SK-N-SH (cell line): ENCODE measurements around the gene PPP1R10. TPM values are rescaled to one million over a fixed set of nuclear protein-coding genes. Genes with fewer than 3 reads are reported as not detected.
A peak's percentile ranks its signal among the peaks of the same experiment; 100 is the strongest.

Experiments used
- CTCF ChIA-PET: fragments of 300-600, 350-600 bp; formaldehyde crosslinking; extraction: SDS; loops from one replicate; lab custom pipeline; 2021; lab: Yijun Ruan, JAX
- POLR2A ChIA-PET: fragments of 350-600 bp; sonication (Branson Sonifier 250); formaldehyde crosslinking; extraction: SDS; loops from one replicate; lab custom pipeline; 2020; ENCODE audit warnings: antibody characterized with exemption, inconsistent platforms; lab: Yijun Ruan, JAX
- DNase-seq: peaks from one replicate; pipeline ENCODE4 v3.0.0; 2012
- H2AFZ ChIP-seq: fragments of 200-600 bp; sonication (generic); 2 replicates; pipeline ENCODE4 v1.8.1; 2016; ENCODE audit warnings: antibody characterized with exemption, mild to moderate bottlenecking, low read depth
- H3F3A ChIP-seq: fragments of 200-600 bp; sonication (generic); replicated peaks from 2 replicates; pipeline ENCODE3; 2016; ENCODE audit warnings: antibody characterized with exemption, mild to moderate bottlenecking; ENCODE audit not compliant: insufficient read depth
- H3K27ac ChIP-seq, 2 experiments: fragments of 200-500 bp in 1 of 2; fragments of 200-600 bp in 1 of 2; sonication (Bioruptor generic) in 1 of 2; sonication (generic), shearing (Covaris generic) in 1 of 2; 2 replicates each; pipeline versions ENCODE4 v1.5.1 to v1.6.1; 2014 to 2016; ENCODE audit warnings: low read depth in 2 of 2, inconsistent platforms in 1 of 2, low read length in 1 of 2, mild to moderate bottlenecking in 1 of 2, mixed read lengths in 1 of 2
- H3K27me3 ChIP-seq: fragments of 200-600 bp; sonication (generic), shearing (Covaris generic); 2 replicates; pipeline ENCODE4 v1.6.1; 2016; ENCODE audit warnings: mixed run types; ENCODE audit not compliant: insufficient read depth
- H3K36me3 ChIP-seq, 2 experiments: fragments of 200-500 bp in 1 of 2; fragments of 200-600 bp in 1 of 2; sonication (Bioruptor generic) in 1 of 2; sonication (generic) in 1 of 2; replicated peaks in 1 of 2; 2 replicates each; pipeline versions ENCODE3 to v1.5.1; 2014 to 2016; ENCODE audit warnings: low read length in 1 of 2, mild to moderate bottlenecking in 1 of 2; ENCODE audit not compliant: insufficient read depth in 2 of 2, control insufficient read depth in 1 of 2
- H3K4me1 ChIP-seq, 2 experiments: fragments of 200-500 bp in 1 of 2; fragments of 200-600 bp in 1 of 2; sonication (Bioruptor generic) in 1 of 2; sonication (generic), shearing (Covaris generic) in 1 of 2; 2 replicates each; pipeline versions ENCODE4 v1.5.1 to v1.6.1; 2014 to 2016; ENCODE audit warnings: low read depth in 1 of 2, low read length in 1 of 2, mixed run types in 1 of 2; ENCODE audit not compliant: insufficient read depth in 2 of 2, control insufficient read depth in 1 of 2
- H3K4me2 ChIP-seq: fragments of 200-600 bp; sonication (generic), shearing (Covaris generic); 2 replicates; pipeline ENCODE4 v1.6.1; 2017; ENCODE audit warnings: mixed run types
- H3K4me3 ChIP-seq, 2 experiments: fragments of 200-500 bp in 1 of 2; fragments of 200-600 bp in 1 of 2; sonication (Bioruptor generic) in 1 of 2; sonication (generic), shearing (Covaris generic) in 1 of 2; 2 replicates each; pipeline versions ENCODE4 v1.5.1 to v1.8.1; 2014 to 2016; ENCODE audit warnings: low read depth in 2 of 2, inconsistent platforms in 1 of 2, low read length in 1 of 2, mild to moderate bottlenecking in 1 of 2, mixed read lengths in 1 of 2, moderate library complexity in 1 of 2
- H3K79me2 ChIP-seq: fragments of 200-600 bp; sonication (generic); 2 replicates; pipeline ENCODE4 v1.8.1; 2017; ENCODE audit warnings: mild to moderate bottlenecking; ENCODE audit not compliant: insufficient read depth
- H3K9ac ChIP-seq: fragments of 200-600 bp; sonication (generic); 2 replicates; pipeline ENCODE4 v1.6.1; 2017; ENCODE audit warnings: mixed run types
- H3K9me2 ChIP-seq: fragments of 200-600 bp; sonication (generic); 2 replicates; pipeline ENCODE4 v1.6.1; 2017; ENCODE audit warnings: mixed run types
- H3K9me3 ChIP-seq: fragments of 200-600 bp; sonication (generic); 2 replicates; pipeline ENCODE4 v1.6.1; 2017; ENCODE audit warnings: mixed run types, mild to moderate bottlenecking, moderate library complexity
- H4K20me1 ChIP-seq: fragments of 200-600 bp; sonication (generic); 2 replicates; pipeline ENCODE4 v1.6.1; 2017; ENCODE audit warnings: mild to moderate bottlenecking, mixed run types; ENCODE audit not compliant: insufficient read depth
- ELF1 ChIP-seq: IDR thresholded peaks from 2 replicates; pipeline ENCODE4 v1.4.0; 2012
- EP300 ChIP-seq, 2 experiments: IDR thresholded peaks; 2 replicates each; pipeline versions ENCODE4 v1.4.0 to v1.6.1; 2012; ENCODE audit warnings: borderline replicate concordance in 1 of 2, low read depth in 1 of 2, low read length in 1 of 2
- GABPA ChIP-seq: IDR thresholded peaks from 2 replicates; pipeline ENCODE4 v1.4.0; 2012; ENCODE audit warnings: low read depth, mild to moderate bottlenecking
- GATA2 ChIP-seq: sonication (generic); formaldehyde crosslinking; IDR thresholded peaks from 2 replicates; pipeline ENCODE4 v1.5.0; 2020; ENCODE audit warnings: mild to moderate bottlenecking, missing genetic modification reagents
- MEF2A ChIP-seq: IDR thresholded peaks from 2 replicates; pipeline ENCODE4 v1.4.0; 2012; ENCODE audit warnings: low read depth, borderline replicate concordance
- NFIC ChIP-seq: IDR thresholded peaks from 2 replicates; pipeline ENCODE4 v1.4.0; 2012; ENCODE audit warnings: borderline replicate concordance
- USF2 ChIP-seq: fragments of 150-350 bp; IDR thresholded peaks from 2 replicates; pipeline ENCODE4 v1.6.1; 2017; ENCODE audit warnings: antibody characterized with exemption, low read length, low read depth, borderline replicate concordance
- WGBS: methylation state at CpG from one replicate; pipeline ENCODE4 v1.1.6; 2017; ENCODE audit warnings: low lambda C conversion rate; 5-methylcytosine and 5-hydroxymethylcytosine counted together
- polyA plus RNA-seq, 3 experiments: library from polyadenylated mRNA; depleted of rRNA; stranded (reverse); fragments of >200 nt; gene quantifications; 2 replicates each; pipeline ENCODE4 v1.2.3, GENCODE V29; 2012
- small RNA-seq, 7 experiments: library from RNA; depleted of rRNA; stranded (forward); fragments of <200 nt; gene quantifications; one replicate each; pipeline ENCODE3, GENCODE V24; 2012

PPP1R10 gene
- polyA plus RNA-seq, 1 of the 3 experiments (the other 2 are of a cell fraction), result 16.8 TPM

DNA sequence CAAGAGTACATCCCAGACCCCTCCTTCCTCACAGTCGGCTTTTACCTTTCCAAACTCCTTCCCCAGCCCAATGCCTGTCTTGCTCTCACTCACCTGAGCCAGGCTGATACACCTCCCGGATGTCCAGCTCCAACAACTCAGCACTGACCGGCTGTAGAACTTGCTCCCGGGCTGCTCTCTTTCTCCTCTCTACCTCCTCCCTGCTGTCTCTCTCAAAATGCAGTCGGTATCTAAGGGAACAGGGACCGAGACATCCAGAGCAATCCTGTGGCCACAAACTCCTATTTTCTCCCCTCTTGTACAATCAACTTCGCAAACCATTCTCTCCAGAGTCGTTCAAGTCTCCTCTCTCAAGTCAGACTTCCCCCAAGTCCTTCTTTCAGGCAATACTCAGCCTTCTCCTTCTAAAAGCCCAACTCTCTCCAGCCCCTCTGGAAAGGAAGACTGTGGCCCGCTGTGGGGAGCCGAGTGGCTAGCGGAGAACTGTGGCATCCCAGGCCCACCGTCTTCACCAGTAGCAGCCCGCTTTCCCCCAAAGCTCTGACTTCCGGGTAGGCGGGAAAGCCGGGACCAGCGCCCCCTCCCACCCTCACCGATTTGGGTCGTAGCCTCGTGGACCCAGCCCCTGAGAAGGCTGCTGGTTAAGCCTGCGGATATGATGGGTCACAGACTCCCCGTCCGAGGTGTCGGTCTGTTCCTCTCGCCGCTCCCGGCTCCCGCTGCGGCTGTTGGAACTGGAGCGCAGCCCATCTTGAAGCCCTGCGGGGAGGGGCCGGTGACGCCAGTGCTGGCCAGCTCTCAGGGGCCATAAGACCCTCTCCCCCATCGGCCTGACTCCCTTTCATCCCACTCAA, 61.9 kb downstream of the PPP1R10 start:
- Histone ChIP-seq H3K27me3 (no peaks in the 10 kb centered on the region), H3K9me3 (no peaks in the 10 kb centered on the region), H4K20me1 (no peaks in the 10 kb centered on the region), H3K4me2 (peak overlapping the region; percentile 95), H3K9me2 (no peaks in the 10 kb centered on the region), H3F3A (peaks cover 10% of the 10 kb centered on the region), H3K27ac (peak overlapping the region; percentile 90 to 99; a peak in 3 of 4 replicates), H3K4me3 (peak overlapping the region; percentile 93 to 99), H3K36me3 (peaks cover 39 to 48% of the 10 kb centered on the region in 2 experiments), H3K79me2 (peaks cover 37% of the 10 kb centered on the region), H2AFZ (peak overlapping the region; percentile 75), H3K4me1 (peaks cover 15 to 17% of the 10 kb centered on the region in 2 experiments), H3K9ac (peak overlapping the region; percentile 93)
- no peak for TF ChIP-seq GABPA
- 0 out of 2 replicates have a peak, but pooled peaks have one; percentile 1 for TF ChIP-seq GATA2 (CRISPR knock-in tag)
- peak; percentile 77 for TF ChIP-seq ELF1
- TF ChIP-seq USF2, result no peak
- ChIA-PET POLR2A (interaction anchor here (0.8 to 3.6 kb wide), 5 partner anchors 10 to 60 kb away, joined by 3 to 22 read pairs (median 7); partner anchors contain the start of gene ABCF1), CTCF (interaction anchor here (0.7 to 9.4 kb wide), 9 partner anchors 12 to 88 kb away, joined by 3 to 140 read pairs (median 4); no protein-coding TSS in a partner anchor)
- WGBS, result 20% methylated on average over 18 of the region's 34 CpGs
- DNase-seq, result no peak

- Histone ChIP-seq H3K4me3 (0 out of 4 replicates have a peak overlapping the region, but pooled peaks of 1 of the 2 experiments have one; percentile 99), H3K9me3 (no peaks in the 10 kb centered on the region), H3K27me3 (no peaks in the 10 kb centered on the region), H3F3A (peaks cover 10% of the 10 kb centered on the region), H3K9me2 (no peaks in the 10 kb centered on the region), H3K9ac (no peak overlapping the region), H3K27ac (no peak overlapping the region), H3K36me3 (peaks cover 38 to 52% of the 10 kb centered on the region in 2 experiments), H2AFZ (no peak overlapping the region), H3K4me2 (peak overlapping the region; percentile 95), H3K79me2 (peaks cover 29% of the 10 kb centered on the region), H3K4me1 (peaks cover 15 to 17% of the 10 kb centered on the region in 2 experiments), H4K20me1 (no peaks in the 10 kb centered on the region)
- 97% methylated on average over 4 of the region's 4 CpGs for WGBS
- ChIA-PET POLR2A (interaction anchor here (1.5 to 3.6 kb wide), 3 partner anchors 12 to 61 kb away, joined by 4 to 22 read pairs (median 9); partner anchors contain the start of gene ABCF1), CTCF (interaction anchor here (0.8 to 9.4 kb wide), 7 partner anchors 12 to 87 kb away, joined by 3 to 140 read pairs (median 5); no protein-coding TSS in a partner anchor)
- no peak for DNase-seq
- TF ChIP-seq EP300 (IDR thresholded peaks at IDR 0.05; ENCODE audit: borderline replicate concordance in 1 of 2, low read depth in 1 of 2, low read length in 1 of 2) (no peak), GABPA (no peak), NFIC (no peak), MEF2A (no peak)
These were observed 62.6 kb downstream of the PPP1R10 start for GRCh38 chr6:30554404-30554803.

Small RNA genes lying within 50 kb of the gene (small RNA-seq; reads per million reads assigned to genes)
- gene MIR877, result 0 to 4.1 (median 0.23) reads per million in 7 experiments

Other genes starting within 250 kb of the PPP1R10 start
- 90.9 and 99.7 TPM in 2 replicates for gene HLA-E, start 127.7 kb downstream of the PPP1R10 start, polyA plus RNA-seq (2012; rRNA removed)
- gene GNL1, start 60.8 kb downstream of the PPP1R10 start, polyA plus RNA-seq (2012; rRNA removed), result 36.4 and 43.3 TPM in 2 replicates
- gene PRR3, start 59.9 kb downstream of the PPP1R10 start, polyA plus RNA-seq (2012; rRNA removed), result 21.2 and 26.0 TPM in 2 replicates
- 42.5 and 53.4 TPM in 2 replicates for gene ABCF1, start 45.8 kb downstream of the PPP1R10 start, polyA plus RNA-seq (2012; rRNA removed)
- gene MRPS18B, start 597 bp upstream of the PPP1R10 start, polyA plus RNA-seq (2012; rRNA removed), result 45.2 and 51.1 TPM in 2 replicates
- 35.4 and 36.2 TPM in 2 replicates for gene ATAT1, start 9.6 kb upstream of the PPP1R10 start, polyA plus RNA-seq (2012; rRNA removed)
- gene C6orf136, start 29.9 kb upstream of the PPP1R10 start, polyA plus RNA-seq (2012; rRNA removed), result 11.7 and 14.3 TPM in 2 replicates
- 59.8 and 63.3 TPM in 2 replicates for gene DHX16, start 55.8 kb upstream of the PPP1R10 start, polyA plus RNA-seq (2012; rRNA removed)
- 57.3 and 73.2 TPM in 2 replicates for gene PPP1R18, start 69.4 kb upstream of the PPP1R10 start, polyA plus RNA-seq (2012; rRNA removed)
- gene NRM, start 73.7 kb upstream of the PPP1R10 start, polyA plus RNA-seq (2012; rRNA removed), result 19.7 and 26.8 TPM in 2 replicates
- gene MDC1, start 100.0 kb upstream of the PPP1R10 start, polyA plus RNA-seq (2012; rRNA removed), result 5.9 and 10.4 TPM in 2 replicates
- 1,037 and 1,093 TPM in 2 replicates for gene TUBB, start 103.1 kb upstream of the PPP1R10 start, polyA plus RNA-seq (2012; rRNA removed)
- 457 and 462 TPM in 2 replicates for gene FLOT1, start 125.4 kb upstream of the PPP1R10 start, polyA plus RNA-seq (2012; rRNA removed)
- gene IER3, start 127.3 kb upstream of the PPP1R10 start, polyA plus RNA-seq (2012; rRNA removed), result 12.9 and 14.0 TPM in 2 replicates